ENCODE data around the gene LRRC73.
A peak's percentile ranks its signal among the peaks of the same experiment; 100 is the strongest.

Gene LRRC73

GRCh38 chr6:43509984-43510826, at the start of gene LRRC73:
TSS of gene LRRC73 (minus strand) at chr6:43510346. CDS start at chr6:43509785, 561 bp downstream.
- H3K9me3 ChIP-seq (ENCODE audit: control insufficient read depth, insufficient read depth, low read depth, low read length) = no peaks in the 10 kb centered on the region
- ChIA-PET CTCF (interaction anchor here (0.7 to 8.5 kb wide), 9 partner anchors 9 to 366 kb away, joined by 3 to 142 read pairs (median 4); partner anchors contain the start of genes DLK2 and ZNF318), POLR2A (interaction anchor here (0.6 to 2.2 kb wide), 10 partner anchors 9 to 600 kb away, joined by 3 to 8 read pairs (median 4); partner anchors contain the start of genes ABCC10, KLHDC3, TJAP1 and VEGFA)
- H3K4me1 ChIP-seq (ENCODE audit: control insufficient read depth, insufficient read depth, low read length) = no peaks in the 10 kb centered on the region
- H3K27ac ChIP-seq (ENCODE audit: extremely low read depth, low read depth, low read length) = no peak within 1 kb of the TSS; the same call in 1 of the 2 replicates
- H3K36me3 ChIP-seq (ENCODE audit: control insufficient read depth in 2 of 2, insufficient read depth in 1 of 2, low read length in 2 of 2) = peaks cover 16 to 55% of the 10 kb centered on the region in 2 experiments
- peak within 1 kb of the TSS; percentile 51 for H3K4me3 ChIP-seq (ENCODE audit: low read depth, low read length)
- TF ChIP-seq ZBTB6 (tag by site-specific recombination; IDR thresholded peaks at IDR 0.05) = peak; percentile 96
- TF ChIP-seq INSM2 (tag by site-specific recombination; IDR thresholded peaks at IDR 0.05) = no peak
- peak; percentile 37; the same call in 1 of the 2 replicates for TF ChIP-seq ZNF398 (tag by site-specific recombination; IDR thresholded peaks at IDR 0.05)
- no peak for TF ChIP-seq ZNF10 (tag by site-specific recombination; IDR thresholded peaks at IDR 0.05)
- TF ChIP-seq HOXA7 (CRISPR knock-in tag; IDR thresholded peaks at IDR 0.05; ENCODE audit: borderline replicate concordance) = no peak
- TF ChIP-seq HIC1 (tag by site-specific recombination; IDR thresholded peaks at IDR 0.05) = peak; percentile 37; the same call in 1 of the 2 replicates
- TF ChIP-seq ZNF600 (tag by site-specific recombination; IDR thresholded peaks at IDR 0.05) = peak; percentile 85; the same call in 1 of the 2 replicates
- no peak for TF ChIP-seq ZNF16 (tag by site-specific recombination; IDR thresholded peaks at IDR 0.05; ENCODE audit: low read depth)
- TF ChIP-seq ZFP37 (tag by site-specific recombination; IDR thresholded peaks at IDR 0.05) = 0 out of 2 replicates have a peak, but pooled peaks have one; percentile 17
- no peak for TF ChIP-seq GLI4 (tag by site-specific recombination; IDR thresholded peaks at IDR 0.05)
- 0 out of 2 replicates have a peak, but pooled peaks have one; percentile 14 for TF ChIP-seq ZBTB44 (tag by site-specific recombination; IDR thresholded peaks at IDR 0.05)
- TF ChIP-seq ZNF660 (tag by site-specific recombination; IDR thresholded peaks at IDR 0.05) = peak; percentile 65; the same call in 1 of the 2 replicates
- TF ChIP-seq GFI1B (tag by site-specific recombination; IDR thresholded peaks at IDR 0.05) = no peak
- peak; percentile 47; the same call in 1 of the 2 replicates for TF ChIP-seq ZNF561 (tag by site-specific recombination; IDR thresholded peaks at IDR 0.05; ENCODE audit: borderline replicate concordance)
- no peak for TF ChIP-seq ZNF707 (tag by site-specific recombination; IDR thresholded peaks at IDR 0.05)
- no peak for TF ChIP-seq HOXD13 (CRISPR knock-in tag; IDR thresholded peaks at IDR 0.05; ENCODE audit: borderline replicate concordance)
- no peak for TF ChIP-seq ZNF211 (tag by site-specific recombination; IDR thresholded peaks at IDR 0.05; ENCODE audit: low read depth)
- no peak for TF ChIP-seq ZNF214 (tag by site-specific recombination; IDR thresholded peaks at IDR 0.05; ENCODE audit: borderline replicate concordance)
- TF ChIP-seq PRDM2 (tag by site-specific recombination; IDR thresholded peaks at IDR 0.05; ENCODE audit: borderline replicate concordance) = peak; percentile 65; the same call in 1 of the 2 replicates
- TF ChIP-seq ZBTB20 (tag by site-specific recombination; IDR thresholded peaks at IDR 0.05) = peak; percentile 42; the same call in 1 of the 2 replicates
- no peak for TF ChIP-seq ZNF785 (tag by site-specific recombination; IDR thresholded peaks at IDR 0.05)

All from HEK293 (cell line).